Effector memory CD4-positive, alpha-beta T cell (primary cell): ENCODE measurements around the gene AK5.

Experiments used
- DNase-seq, 3 donors: peaks; one replicate each; pipeline ENCODE4 v3.0.0-alpha.2; 2020
- H3K27ac ChIP-seq: 2 replicates; pipeline ENCODE4 v1.7.0; 2013; ENCODE audit warnings: mild to moderate bottlenecking, low read length, moderate library complexity; ENCODE audit not compliant: insufficient read depth, poor library complexity, severe bottlenecking
- H3K27me3 ChIP-seq: replicated peaks from 2 replicates; pipeline ENCODE4 v1.7.0; 2013; ENCODE audit warnings: mild to moderate bottlenecking, low read length; ENCODE audit not compliant: insufficient read depth, control insufficient read depth, poor library complexity, severe bottlenecking
- H3K36me3 ChIP-seq: 2 replicates; pipeline ENCODE4 v1.7.0; 2013; ENCODE audit warnings: mild to moderate bottlenecking, low read length, moderate library complexity; ENCODE audit not compliant: control insufficient read depth, insufficient read depth
- H3K4me1 ChIP-seq: 2 replicates; pipeline ENCODE4 v1.7.0; 2013; ENCODE audit warnings: low read length, mild to moderate bottlenecking; ENCODE audit not compliant: control insufficient read depth, insufficient read depth, poor library complexity, severe bottlenecking
- H3K4me3 ChIP-seq: 2 replicates; pipeline ENCODE4 v1.7.0; 2013; ENCODE audit warnings: low read length, low read depth, mild to moderate bottlenecking; ENCODE audit not compliant: insufficient read depth, poor library complexity, severe bottlenecking
- H3K9me3 ChIP-seq: 2 replicates; pipeline ENCODE4 v1.7.0; 2013; ENCODE audit warnings: mild to moderate bottlenecking, low read length, moderate library complexity; ENCODE audit not compliant: control insufficient read depth

AK5 gene

DNA sequence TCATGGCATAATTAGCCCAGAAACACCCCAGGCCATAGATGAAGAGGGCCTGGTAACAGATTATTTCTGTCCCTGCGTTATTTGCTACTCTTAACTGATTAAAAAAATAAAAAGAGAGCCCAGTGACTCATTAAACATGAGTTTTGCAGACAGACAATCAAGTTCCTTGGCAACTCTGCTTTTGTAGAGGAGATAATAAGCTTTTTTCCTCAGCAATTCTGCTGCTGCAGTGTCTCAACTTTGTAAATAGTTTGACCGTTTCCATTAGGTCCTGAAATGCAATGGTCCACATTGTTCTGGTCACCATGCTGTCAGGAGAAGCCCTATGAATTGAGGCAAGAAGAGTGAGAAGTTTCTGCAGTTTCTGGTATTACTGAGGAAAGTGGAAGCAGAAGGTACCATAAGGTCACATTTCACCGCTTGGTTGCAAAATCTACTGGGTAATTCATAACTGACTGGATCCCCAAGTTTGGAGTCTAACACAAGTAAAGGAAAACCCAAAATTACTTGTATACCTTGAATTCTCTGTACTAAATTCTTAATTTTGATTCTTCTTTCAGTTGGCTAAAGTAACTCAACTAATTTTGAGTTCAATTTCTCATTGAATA is 261.1 kb downstream of the AK5 start:
- H3K4me3 ChIP-seq = no peak overlapping the region
- no peaks in the 10 kb centered on the region for H3K36me3 ChIP-seq
- H3K9me3 ChIP-seq = no peaks in the 10 kb centered on the region
- DNase-seq = no peak
- H3K27ac ChIP-seq = no peak overlapping the region
- no peaks in the 10 kb centered on the region for H3K4me1 ChIP-seq
- H3K27me3 ChIP-seq = no peaks in the 10 kb centered on the region

DNA sequence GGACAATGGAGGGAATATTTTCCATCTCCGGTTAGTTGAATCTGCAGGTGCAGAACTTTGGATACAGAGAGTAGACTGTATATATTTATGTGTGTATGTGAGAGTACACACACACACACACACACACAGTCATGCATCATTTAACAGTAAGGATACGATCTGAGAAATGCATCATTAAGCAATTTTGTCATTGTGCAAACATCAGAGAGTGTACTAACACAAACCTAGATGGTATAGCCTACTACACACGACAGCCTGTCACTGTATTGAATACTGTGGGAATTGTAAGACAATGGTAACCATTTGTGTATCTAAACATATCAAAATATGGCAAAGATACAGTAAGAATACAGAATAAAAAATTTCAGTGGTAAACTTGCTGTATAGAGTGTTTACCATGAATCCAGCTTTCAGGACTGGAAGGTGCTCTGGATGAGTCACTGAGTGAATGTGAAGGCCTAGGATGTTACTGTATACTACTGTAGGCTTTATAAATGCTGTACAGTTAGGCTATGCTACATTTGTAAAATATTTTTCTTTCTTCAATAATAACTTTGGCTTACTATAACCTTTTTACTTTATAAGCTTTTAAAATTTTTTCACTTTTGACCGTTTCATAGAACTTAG is 262.1 kb downstream of the AK5 start:
- no peak overlapping the region for H3K27ac ChIP-seq
- no peaks in the 10 kb centered on the region for H3K9me3 ChIP-seq
- H3K27me3 ChIP-seq = no peaks in the 10 kb centered on the region
- no peak overlapping the region for H3K4me3 ChIP-seq
- no peaks in the 10 kb centered on the region for H3K36me3 ChIP-seq
- no peak for DNase-seq
- no peaks in the 10 kb centered on the region for H3K4me1 ChIP-seq

DNA sequence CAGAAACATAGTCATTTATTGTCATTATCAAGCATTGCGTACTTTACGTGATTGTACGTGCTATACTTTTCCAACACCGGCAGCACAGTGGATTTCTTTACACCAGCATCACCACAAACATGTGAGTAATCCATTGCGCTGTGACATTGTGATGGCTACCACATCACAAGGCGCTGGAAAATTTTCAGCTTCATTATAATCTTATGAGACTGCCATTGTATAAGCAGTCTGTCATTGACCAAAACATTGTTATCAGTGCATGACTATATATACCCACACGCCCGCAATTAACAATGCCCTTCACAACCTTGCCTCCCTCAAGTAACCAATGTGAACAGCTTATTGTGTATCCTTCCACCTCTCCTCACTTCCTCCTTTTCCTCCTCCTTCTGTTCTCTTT is 263.0 kb downstream of the AK5 start:
- no peaks in the 10 kb centered on the region for H3K27me3 ChIP-seq
- H3K9me3 ChIP-seq = no peaks in the 10 kb centered on the region
- H3K4me1 ChIP-seq = no peaks in the 10 kb centered on the region
- no peak overlapping the region for H3K27ac ChIP-seq
- H3K4me3 ChIP-seq = no peak overlapping the region
- DNase-seq = no peak
- no peaks in the 10 kb centered on the region for H3K36me3 ChIP-seq

DNA sequence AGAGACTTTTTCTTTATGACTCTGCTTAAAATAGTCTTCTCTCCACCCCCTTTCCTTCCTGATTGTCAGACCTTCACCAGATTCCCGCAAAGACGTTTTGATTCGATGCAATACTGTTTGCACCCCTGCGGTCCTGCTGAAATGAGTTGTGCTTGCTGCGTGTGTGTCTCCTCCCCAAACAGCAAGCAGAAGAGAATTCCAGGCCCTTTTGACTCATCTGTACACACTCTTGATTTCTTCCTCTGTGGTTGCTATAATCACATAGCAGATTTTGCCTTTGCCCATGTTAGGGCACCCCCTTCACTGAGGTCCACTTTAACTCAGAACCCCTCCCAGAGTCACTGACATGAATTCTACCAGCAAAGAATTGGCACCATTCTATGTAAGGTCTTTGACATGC is 264.2 kb downstream of the AK5 start:
- Histone ChIP-seq H3K27me3 (no peaks in the 10 kb centered on the region), H3K9me3 (no peaks in the 10 kb centered on the region), H3K36me3 (no peaks in the 10 kb centered on the region), H3K4me3 (no peak overlapping the region), H3K27ac (no peak overlapping the region), H3K4me1 (no peaks in the 10 kb centered on the region)
- no peak for DNase-seq

GRCh38 chr1:77546890-77547289 is 265.1 kb downstream of the AK5 start:
- Histone ChIP-seq H3K27ac (no peak overlapping the region), H3K36me3 (no peaks in the 10 kb centered on the region), H3K4me3 (no peak overlapping the region), H3K4me1 (no peaks in the 10 kb centered on the region), H3K27me3 (no peaks in the 10 kb centered on the region), H3K9me3 (no peaks in the 10 kb centered on the region)
- no peak for DNase-seq

DNA sequence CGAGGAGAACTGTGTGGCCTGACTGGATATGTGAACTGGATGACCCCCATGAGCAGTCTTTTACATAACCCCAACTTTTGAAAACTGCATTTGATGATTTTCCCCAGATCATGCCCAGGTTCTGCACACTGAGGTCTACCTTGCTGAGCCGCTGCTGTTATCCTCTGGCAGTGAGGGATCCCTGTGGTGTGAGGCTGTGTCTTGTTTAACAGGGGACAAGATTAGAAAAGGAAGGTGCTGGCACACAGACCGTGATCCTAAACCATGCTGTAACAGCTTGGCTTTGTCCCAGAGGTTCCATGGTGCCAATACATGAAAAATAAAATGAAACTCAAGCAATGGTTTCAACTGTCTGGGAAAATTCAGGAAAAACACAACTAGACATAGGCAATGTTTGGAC is 266.5 kb downstream of the AK5 start:
- DNase-seq = no peak

DNA sequence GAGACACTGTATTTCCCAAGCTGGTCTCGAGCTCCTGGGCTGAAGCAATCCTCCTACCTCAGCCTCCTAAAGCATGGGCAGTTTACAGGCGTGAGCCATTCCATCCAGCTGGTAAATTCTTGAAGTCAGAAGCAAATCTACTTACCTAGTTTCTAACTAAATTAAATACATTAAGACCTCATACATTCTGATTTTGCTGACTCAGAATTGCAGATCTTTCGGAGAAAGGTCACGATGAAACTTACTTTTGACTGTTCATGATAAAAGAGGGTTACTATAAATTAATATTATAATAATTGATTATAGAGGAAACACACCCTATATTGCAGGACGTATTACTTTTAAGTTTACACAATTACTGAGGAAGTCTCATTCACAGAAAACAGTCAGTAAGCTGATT is 268.3 kb downstream of the AK5 start:
- DNase-seq = no peak
- no peaks in the 10 kb centered on the region for H3K27me3 ChIP-seq
- H3K4me3 ChIP-seq = no peak overlapping the region
- no peaks in the 10 kb centered on the region for H3K9me3 ChIP-seq
- no peaks in the 10 kb centered on the region for H3K36me3 ChIP-seq
- no peaks in the 10 kb centered on the region for H3K4me1 ChIP-seq
- no peak overlapping the region for H3K27ac ChIP-seq

More for the DNA sequence above, 266.5 kb downstream of the AK5 start:
- Histone ChIP-seq H3K4me1 (no peaks in the 10 kb centered on the region), H3K9me3 (no peaks in the 10 kb centered on the region), H3K27me3 (no peaks in the 10 kb centered on the region), H3K36me3 (no peaks in the 10 kb centered on the region), H3K4me3 (no peak overlapping the region), H3K27ac (no peak overlapping the region)

DNA sequence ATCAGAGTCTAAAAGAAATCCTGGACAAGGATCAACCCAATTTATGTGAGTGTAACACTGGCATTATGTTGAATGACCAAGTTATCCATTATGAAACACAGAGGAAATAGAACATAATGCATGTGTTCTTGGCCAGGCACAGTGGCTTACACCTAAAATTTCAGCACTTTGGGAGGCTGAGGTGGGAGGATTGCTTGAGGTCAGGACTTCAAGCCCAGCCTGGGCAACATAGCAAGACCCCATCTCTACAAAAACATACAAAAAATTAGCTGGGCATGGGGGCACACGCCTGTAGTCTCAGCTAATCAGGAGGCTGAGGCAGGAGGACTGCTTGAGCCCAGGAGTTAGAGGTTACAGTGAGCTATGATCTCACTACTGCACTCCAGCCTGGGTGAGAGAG is 270.8 kb downstream of the AK5 start:
- H3K9me3 ChIP-seq = no peaks in the 10 kb centered on the region
- H3K4me3 ChIP-seq = no peak overlapping the region
- DNase-seq = no peak
- no peak overlapping the region for H3K27ac ChIP-seq
- no peaks in the 10 kb centered on the region for H3K4me1 ChIP-seq
- no peaks in the 10 kb centered on the region for H3K36me3 ChIP-seq
- no peaks in the 10 kb centered on the region for H3K27me3 ChIP-seq

DNA sequence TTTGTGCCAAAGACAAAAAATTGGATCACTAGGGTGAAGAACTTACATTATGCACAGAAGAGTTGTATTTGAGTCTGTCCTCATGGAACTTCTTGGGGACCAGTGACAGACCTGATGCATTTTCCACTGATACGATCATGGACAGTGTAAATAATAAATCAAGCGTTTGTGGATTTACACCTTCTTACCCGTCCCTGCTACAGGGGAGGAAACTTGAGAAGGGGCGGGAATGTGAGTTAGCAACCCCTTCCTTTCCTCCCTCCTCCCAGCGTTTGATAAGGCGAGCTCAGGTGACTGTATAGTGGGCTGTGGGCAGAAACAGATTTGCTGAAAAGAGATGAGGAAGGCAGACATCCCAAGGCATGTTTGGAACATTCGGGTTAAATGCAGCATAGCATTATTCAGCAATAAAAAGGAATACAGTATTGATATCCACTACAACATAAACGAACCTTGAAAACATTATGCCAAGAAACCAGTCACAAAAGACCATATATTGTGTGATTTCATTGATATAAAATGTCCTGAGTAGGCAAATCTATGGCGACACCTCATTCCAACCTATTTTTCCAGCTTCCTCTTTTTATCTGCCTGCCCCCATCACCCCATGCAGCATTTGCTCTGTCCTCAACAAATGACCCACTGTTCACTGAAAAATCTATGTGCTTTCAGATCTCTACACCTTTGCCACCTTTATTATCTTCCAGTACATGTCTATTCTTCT is 271.9 kb downstream of the AK5 start:
- H3K9me3 ChIP-seq = no peaks in the 10 kb centered on the region
- no peaks in the 10 kb centered on the region for H3K4me1 ChIP-seq
- H3K4me3 ChIP-seq = no peak overlapping the region
- no peak for DNase-seq
- H3K27ac ChIP-seq = no peak overlapping the region
- no peaks in the 10 kb centered on the region for H3K36me3 ChIP-seq
- no peaks in the 10 kb centered on the region for H3K27me3 ChIP-seq

DNA sequence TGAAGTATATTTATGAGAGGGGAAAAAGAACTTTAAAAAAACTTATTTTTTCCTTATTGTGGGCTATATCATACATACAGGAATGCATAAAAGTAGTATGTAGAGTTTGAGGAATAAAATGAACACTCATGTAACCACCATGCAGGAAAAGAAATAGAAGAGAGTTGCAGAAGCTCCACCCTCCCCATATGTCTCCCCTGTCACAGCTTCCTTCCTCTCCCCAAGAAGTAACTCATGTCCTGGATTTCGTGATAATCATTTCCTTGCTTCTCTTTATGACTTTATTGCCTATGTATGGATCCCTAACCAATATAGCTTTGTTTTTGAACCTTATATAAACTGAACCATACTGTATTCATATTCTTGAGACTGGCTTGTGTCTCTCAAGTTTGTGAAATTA is 274.2 kb downstream of the AK5 start:
- H3K36me3 ChIP-seq = no peaks in the 10 kb centered on the region
- DNase-seq = no peak
- H3K27ac ChIP-seq = no peak overlapping the region
- H3K27me3 ChIP-seq = no peaks in the 10 kb centered on the region
- no peaks in the 10 kb centered on the region for H3K9me3 ChIP-seq
- no peak overlapping the region for H3K4me3 ChIP-seq
- H3K4me1 ChIP-seq = no peaks in the 10 kb centered on the region
